ENCODE measurements around the gene SETD2. TPM values are rescaled to one million over a fixed set of nuclear protein-coding genes. Genes with fewer than 3 reads are reported as not detected.

The SETD2 gene
- total RNA-seq, 4 donors from 2014 or later = 35.7 to 48.5 (median 40.4) TPM

DNA sequence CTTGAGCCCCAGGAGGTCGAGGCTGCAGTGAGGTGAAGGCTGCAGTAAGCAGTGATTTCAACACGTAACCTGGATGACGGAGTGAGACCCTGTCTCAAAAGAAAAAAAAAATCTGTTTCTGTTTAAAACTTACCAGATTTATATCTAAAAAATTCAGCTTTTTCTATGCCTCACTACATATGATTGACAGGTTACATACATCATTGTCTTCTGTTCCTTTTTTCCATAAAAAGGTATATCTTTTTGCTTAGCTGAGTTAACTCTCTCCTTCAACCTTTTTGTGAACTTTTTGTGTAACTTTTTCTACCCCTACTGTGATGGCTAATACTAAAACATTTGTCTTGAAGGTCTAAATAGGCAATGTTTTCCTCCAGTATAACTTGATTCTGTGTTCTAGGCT lies 38.6 kb upstream of the SETD2 start:
- Histone ChIP-seq H3K27me3 (no peaks in the 10 kb centered on the region), H3K9me3 (no peaks in the 10 kb centered on the region), H3K4me3 (no peak overlapping the region), H3K27ac (no peak overlapping the region), H3K36me3 (no peaks in the 10 kb centered on the region), H3K4me1 (no peaks in the 10 kb centered on the region)
- intact Hi-C loops (cut with DNase I; ENCODE audit: low total_unique reads) = no loop called here
- TF ChIP-seq, protein P1, sequence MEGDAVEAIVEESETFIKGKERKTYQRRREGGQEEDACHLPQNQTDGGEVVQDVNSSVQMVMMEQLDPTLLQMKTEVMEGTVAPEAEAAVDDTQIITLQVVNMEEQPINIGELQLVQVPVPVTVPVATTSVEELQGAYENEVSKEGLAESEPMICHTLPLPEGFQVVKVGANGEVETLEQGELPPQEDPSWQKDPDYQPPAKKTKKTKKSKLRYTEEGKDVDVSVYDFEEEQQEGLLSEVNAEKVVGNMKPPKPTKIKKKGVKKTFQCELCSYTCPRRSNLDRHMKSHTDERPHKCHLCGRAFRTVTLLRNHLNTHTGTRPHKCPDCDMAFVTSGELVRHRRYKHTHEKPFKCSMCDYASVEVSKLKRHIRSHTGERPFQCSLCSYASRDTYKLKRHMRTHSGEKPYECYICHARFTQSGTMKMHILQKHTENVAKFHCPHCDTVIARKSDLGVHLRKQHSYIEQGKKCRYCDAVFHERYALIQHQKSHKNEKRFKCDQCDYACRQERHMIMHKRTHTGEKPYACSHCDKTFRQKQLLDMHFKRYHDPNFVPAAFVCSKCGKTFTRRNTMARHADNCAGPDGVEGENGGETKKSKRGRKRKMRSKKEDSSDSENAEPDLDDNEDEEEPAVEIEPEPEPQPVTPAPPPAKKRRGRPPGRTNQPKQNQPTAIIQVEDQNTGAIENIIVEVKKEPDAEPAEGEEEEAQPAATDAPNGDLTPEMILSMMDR (IDR thresholded peaks at IDR 0.05 in 4 of 5, conservative IDR thresholded peaks at IDR 0.05 in 1 of 5) = no peak
- TF ChIP-seq POLR2A (IDR thresholded peaks at IDR 0.05) = no peak
- in situ Hi-C loops (cut with MboI; ENCODE audit: low sequenced_read_pairs in 4 of 4) = no loop called here
- no peak for ATAC-seq
- DNase-seq = no peak

DNA sequence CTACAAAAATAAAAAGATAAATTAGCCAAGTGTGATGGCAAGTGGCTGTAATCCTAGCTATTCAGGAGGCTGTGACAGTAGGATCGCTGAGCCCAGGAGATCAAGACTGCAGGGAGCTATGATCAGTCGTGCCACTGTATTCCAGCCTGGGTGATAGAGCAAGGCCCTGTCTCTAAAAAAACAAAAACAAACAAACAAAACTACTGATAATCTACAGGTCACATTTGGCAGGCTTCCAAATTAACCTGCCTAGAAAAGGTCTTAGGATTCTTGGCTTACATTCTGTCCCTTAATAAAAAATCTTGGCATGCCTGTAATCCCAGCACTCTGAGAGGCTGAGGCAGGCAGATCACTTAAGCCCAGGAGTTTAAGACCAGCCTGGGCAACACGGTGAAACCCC lies 33.4 kb upstream of the SETD2 start:
- in situ Hi-C loops (cut with MboI; ENCODE audit: low sequenced_read_pairs in 4 of 4) (no loop called here), intact Hi-C loops (cut with DNase I; ENCODE audit: low total_unique reads) (no loop called here)
- Histone ChIP-seq H3K4me1 (no peaks in the 10 kb centered on the region), H3K27me3 (no peaks in the 10 kb centered on the region), H3K36me3 (no peaks in the 10 kb centered on the region), H3K27ac (no peak overlapping the region), H3K9me3 (no peaks in the 10 kb centered on the region), H3K4me3 (no peak overlapping the region)
- no peak for DNase-seq
- TF ChIP-seq, protein P1 (IDR thresholded peaks at IDR 0.05 in 4 of 5, conservative IDR thresholded peaks at IDR 0.05 in 1 of 5) = no peak
- TF ChIP-seq POLR2A (IDR thresholded peaks at IDR 0.05) = no peak
- no peak for ATAC-seq

DNA sequence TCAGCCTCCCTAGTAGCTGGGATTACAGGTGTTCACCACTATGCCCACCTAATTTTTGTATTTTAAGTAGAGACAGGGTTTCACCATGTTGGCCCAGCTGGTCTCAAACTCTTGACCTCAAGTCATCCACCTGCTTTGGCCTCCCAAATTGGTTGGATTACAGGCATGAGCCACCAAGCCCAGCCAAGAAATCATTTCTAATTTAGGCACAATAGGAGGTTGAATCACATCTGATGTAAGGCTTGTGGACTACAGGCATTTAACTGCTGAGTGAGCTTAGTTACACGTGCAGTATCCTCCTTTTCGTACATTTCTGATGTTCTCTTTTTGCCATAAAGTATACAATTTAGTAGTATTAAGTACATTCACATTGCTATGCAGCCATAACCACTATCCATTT lies 31.1 kb upstream of the SETD2 start:
- ATAC-seq = no peak
- Histone ChIP-seq H3K9me3 (no peaks in the 10 kb centered on the region), H3K4me1 (no peaks in the 10 kb centered on the region), H3K27ac (no peak overlapping the region), H3K27me3 (no peaks in the 10 kb centered on the region), H3K4me3 (no peak overlapping the region), H3K36me3 (no peaks in the 10 kb centered on the region)
- intact Hi-C loops (cut with DNase I; ENCODE audit: low total_unique reads) (no loop called here), in situ Hi-C loops (cut with MboI; ENCODE audit: low sequenced_read_pairs in 4 of 4) (no loop called here)
- DNase-seq = no peak
- no peak for TF ChIP-seq POLR2A (IDR thresholded peaks at IDR 0.05)
- TF ChIP-seq, protein P1 (IDR thresholded peaks at IDR 0.05 in 4 of 5, conservative IDR thresholded peaks at IDR 0.05 in 1 of 5) = no peak

DNA sequence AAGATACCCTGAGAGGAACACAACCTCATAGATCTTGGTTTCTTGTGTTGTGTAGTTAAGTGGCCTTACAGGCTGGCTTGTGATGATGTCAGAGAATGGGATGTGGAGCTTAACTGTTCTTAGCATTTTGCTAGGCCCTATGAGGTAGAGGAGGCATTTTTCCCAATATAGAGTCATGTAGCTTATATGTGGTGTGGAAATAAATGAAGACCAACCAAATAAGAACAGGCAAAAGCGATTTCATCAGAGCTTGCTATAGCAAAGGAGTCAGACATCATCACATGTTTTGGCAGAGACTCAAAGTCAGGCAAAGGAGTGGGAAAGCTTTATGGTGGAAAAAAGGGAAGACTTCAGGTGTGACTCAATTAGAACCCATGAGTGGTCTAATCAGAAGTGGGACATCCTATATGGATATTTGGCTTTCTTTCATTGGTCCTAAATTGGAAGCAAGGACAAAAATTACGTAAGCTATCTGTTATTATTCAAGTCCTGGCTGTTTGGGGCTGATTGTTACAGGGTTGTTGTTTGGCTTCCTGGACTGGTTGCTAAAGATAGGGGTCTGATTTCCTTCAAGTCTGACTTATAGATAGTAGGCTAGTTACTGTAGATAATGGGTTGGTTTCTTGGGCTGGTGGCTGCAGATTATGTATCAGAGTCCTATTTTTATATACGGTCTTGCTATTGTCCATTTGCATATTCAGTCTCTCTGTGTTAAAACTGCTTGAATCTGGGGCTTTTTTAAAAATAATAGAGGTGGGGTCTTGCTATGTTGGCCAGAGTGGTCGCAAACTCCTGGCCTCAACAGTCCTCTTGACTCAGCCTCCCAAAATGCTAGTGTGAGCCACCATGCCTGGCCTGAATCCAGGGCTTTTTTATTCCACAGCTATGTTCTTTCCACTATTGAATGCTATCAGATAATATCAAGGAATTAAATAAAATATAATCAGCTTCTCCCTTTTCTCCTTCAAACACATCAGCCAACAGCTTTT lies 30.3 kb upstream of the SETD2 start:
- Histone ChIP-seq H3K4me1 (no peaks in the 10 kb centered on the region), H3K27ac (no peak overlapping the region), H3K36me3 (no peaks in the 10 kb centered on the region), H3K27me3 (no peaks in the 10 kb centered on the region), H3K4me3 (no peak overlapping the region), H3K9me3 (no peaks in the 10 kb centered on the region)
- no peak for ATAC-seq
- intact Hi-C loops (cut with DNase I; ENCODE audit: low total_unique reads) = no loop called here
- in situ Hi-C loops (cut with MboI; ENCODE audit: low sequenced_read_pairs in 4 of 4) = no loop called here
- TF ChIP-seq POLR2A (IDR thresholded peaks at IDR 0.05) = no peak
- TF ChIP-seq, protein P1 (IDR thresholded peaks at IDR 0.05 in 4 of 5, conservative IDR thresholded peaks at IDR 0.05 in 1 of 5) = no peak
- no peak for DNase-seq

Measured in gastrocnemius medialis (tissue), 4 donors.